GM11168 (cell line): Measurements from ENCODE around the gene SGCD.

ENCODE experiments used
- in situ Hi-C: fragments of 300-500 bp; cut with MboI; formaldehyde crosslinking; loops from one replicate; pipeline ENCODE4 v1.12.0; 2022; ENCODE audit warnings: low sequenced_read_pairs; ENCODE audit not compliant: unreplicated experiment

Gene SGCD

GRCh38 chr5:156399323-156399722 is 72.4 kb downstream of the SGCD start:
- in situ Hi-C loops = no loop called here

GRCh38 chr5:156400231-156400986 is 73.4 kb downstream of the SGCD start:
- in situ Hi-C loops = no loop called here

GRCh38 chr5:156401804-156402203 is 74.8 kb downstream of the SGCD start:
- in situ Hi-C loops = no loop called here

- in situ Hi-C loops = no loop called here
These were observed 75.5 kb downstream of the SGCD start for GRCh38 chr5:156402387-156402921.

- in situ Hi-C loops = no loop called here
These were observed 79.0 kb downstream of the SGCD start for GRCh38 chr5:156405988-156406387.

- in situ Hi-C loops = no loop called here
These were observed 80.3 kb downstream of the SGCD start for GRCh38 chr5:156407251-156407650.

- in situ Hi-C loops = no loop called here
These were observed 82.9 kb downstream of the SGCD start for GRCh38 chr5:156409834-156410233.

GRCh38 chr5:156411185-156411613 is 84.2 kb downstream of the SGCD start:
- in situ Hi-C loops = no loop called here

- in situ Hi-C loops = no loop called here
These were observed 85.0 kb downstream of the SGCD start for GRCh38 chr5:156411957-156412356.

- in situ Hi-C loops = no loop called here
These were observed 87.4 kb downstream of the SGCD start for GRCh38 chr5:156414391-156414790.

GRCh38 chr5:156419661-156420060 is 92.7 kb downstream of the SGCD start:
- in situ Hi-C loops = no loop called here

GRCh38 chr5:156420665-156421064 is 93.7 kb downstream of the SGCD start:
- in situ Hi-C loops = no loop called here

- in situ Hi-C loops = no loop called here
These were observed 94.8 kb downstream of the SGCD start for GRCh38 chr5:156421798-156422197.

GRCh38 chr5:156423597-156423996 is 96.6 kb downstream of the SGCD start:
- in situ Hi-C loops = no loop called here

- in situ Hi-C loops = no loop called here
These were observed 100.4 kb downstream of the SGCD start for GRCh38 chr5:156427315-156427714.

- in situ Hi-C loops = no loop called here
These were observed 105.2 kb downstream of the SGCD start for GRCh38 chr5:156431956-156432829.

- in situ Hi-C loops = no loop called here
These were observed 105.8 kb downstream of the SGCD start for GRCh38 chr5:156432830-156433105.

- in situ Hi-C loops = no loop called here
These were observed 107.5 kb downstream of the SGCD start for GRCh38 chr5:156434471-156434870.

- in situ Hi-C loops = no loop called here
These were observed 108.1 kb downstream of the SGCD start for GRCh38 chr5:156435101-156435500.

- in situ Hi-C loops = no loop called here
These were observed 111.1 kb downstream of the SGCD start for GRCh38 chr5:156438076-156438475.

GRCh38 chr5:156444753-156445291 is 117.9 kb downstream of the SGCD start:
- in situ Hi-C loops = no loop called here
